GM08714 (cell line): ENCODE measurements around the gene FYB1.

Experiments
- H3K4me3 ChIP-seq: fragments of 200-500 bp; sonication (Bioruptor generic); 2 replicates; pipeline ENCODE4 v1.5.1; 2014; ENCODE audit warnings: mild to moderate bottlenecking, low read length, inconsistent platforms
- ZNF274 ChIP-seq: IDR thresholded peaks from 2 replicates; pipeline ENCODE4 v1.6.1; 2012; ENCODE audit warnings: mild to moderate bottlenecking, low read depth, low read length

FYB1 gene

GRCh38 chr5:39151745-39152144 is 67.6 kb downstream of the FYB1 start:
- no peak for TF ChIP-seq ZNF274
- H3K4me3 ChIP-seq, result no peak overlapping the region

- no peak overlapping the region for H3K4me3 ChIP-seq
- no peak for TF ChIP-seq ZNF274
These were observed 69.4 kb downstream of the FYB1 start for GRCh38 chr5:39149966-39150365.

GRCh38 chr5:39148983-39149534 is 70.3 kb downstream of the FYB1 start:
- no peak overlapping the region for H3K4me3 ChIP-seq
- TF ChIP-seq ZNF274, result no peak

GRCh38 chr5:39146831-39147540 is 72.4 kb downstream of the FYB1 start:
- no peak overlapping the region for H3K4me3 ChIP-seq
- TF ChIP-seq ZNF274, result no peak

GRCh38 chr5:39143151-39143860 is 76.1 kb downstream of the FYB1 start:
- no peak overlapping the region for H3K4me3 ChIP-seq
- no peak for TF ChIP-seq ZNF274

GRCh38 chr5:39140558-39141168 is 78.7 kb downstream of the FYB1 start:
- no peak for TF ChIP-seq ZNF274
- H3K4me3 ChIP-seq, result no peak overlapping the region

- TF ChIP-seq ZNF274, result no peak
- no peak overlapping the region for H3K4me3 ChIP-seq
These were observed 80.5 kb downstream of the FYB1 start for GRCh38 chr5:39138892-39139291.

- TF ChIP-seq ZNF274, result no peak
- no peak overlapping the region for H3K4me3 ChIP-seq
These were observed 81.4 kb downstream of the FYB1 start for GRCh38 chr5:39137819-39138451.

GRCh38 chr5:39137391-39137790 is 82.0 kb downstream of the FYB1 start:
- no peak overlapping the region for H3K4me3 ChIP-seq
- no peak for TF ChIP-seq ZNF274

GRCh38 chr5:39132792-39133191 is 86.6 kb downstream of the FYB1 start:
- H3K4me3 ChIP-seq, result no peak overlapping the region
- TF ChIP-seq ZNF274, result no peak

GRCh38 chr5:39132128-39132447 is 87.3 kb downstream of the FYB1 start:
- H3K4me3 ChIP-seq, result no peak overlapping the region
- no peak for TF ChIP-seq ZNF274

GRCh38 chr5:39131210-39132127 is 87.9 kb downstream of the FYB1 start:
- no peak for TF ChIP-seq ZNF274
- no peak overlapping the region for H3K4me3 ChIP-seq

- TF ChIP-seq ZNF274, result no peak
- no peak overlapping the region for H3K4me3 ChIP-seq
These were observed 88.6 kb downstream of the FYB1 start for GRCh38 chr5:39130716-39131115.
